ENCODE results near the gene A1BG.

- TF ChIP-seq POLR2A (IDR thresholded peaks at IDR 0.05; ENCODE audit: low read length) (no peak), GATA1 (IDR thresholded peaks at IDR 0.05; ENCODE audit: low read depth, low read length) (no peak)
Observed at GRCh38 chr19:58330458-58330857, 22.8 kb downstream of the A1BG start.

Data from erythroblast (primary cell).